Stimulated activated CD4-positive, alpha-beta T cell treated with anti-CD3 and anti-CD28 coated beads, Interleukin-4, amount 100 ng/mL, for 4 hours (primary cell): Measurements from ENCODE around the gene NEK6.

Source experiments
- DNase-seq, 2 experiments: peaks; one replicate each; pipeline ENCODE4 v3.0.0-alpha.2; 2020

Gene NEK6

GRCh38 chr9:124262649-124262972 lies 4.9 kb downstream of the NEK6 start:
- no peak for DNase-seq

DNA sequence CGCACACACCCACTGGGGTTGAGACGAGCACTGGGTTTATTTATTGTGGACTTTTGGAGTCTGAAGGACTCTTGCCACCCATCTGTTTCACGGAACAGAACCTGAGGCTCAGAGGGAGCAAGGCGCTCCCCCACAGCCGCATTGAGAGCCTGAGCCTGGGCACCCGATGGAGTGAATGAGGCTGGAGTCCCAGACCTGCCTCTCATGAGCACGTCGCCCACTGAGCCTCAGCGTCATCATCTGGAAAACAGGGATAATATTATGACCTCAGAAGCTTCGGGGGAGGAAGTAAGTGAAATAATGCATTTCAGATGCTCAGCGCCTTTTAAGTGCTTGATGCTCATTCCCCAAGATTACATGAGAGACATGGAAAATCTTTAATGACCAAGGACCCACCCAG lies 5.5 kb downstream of the NEK6 start:
- no peak for DNase-seq

DNA sequence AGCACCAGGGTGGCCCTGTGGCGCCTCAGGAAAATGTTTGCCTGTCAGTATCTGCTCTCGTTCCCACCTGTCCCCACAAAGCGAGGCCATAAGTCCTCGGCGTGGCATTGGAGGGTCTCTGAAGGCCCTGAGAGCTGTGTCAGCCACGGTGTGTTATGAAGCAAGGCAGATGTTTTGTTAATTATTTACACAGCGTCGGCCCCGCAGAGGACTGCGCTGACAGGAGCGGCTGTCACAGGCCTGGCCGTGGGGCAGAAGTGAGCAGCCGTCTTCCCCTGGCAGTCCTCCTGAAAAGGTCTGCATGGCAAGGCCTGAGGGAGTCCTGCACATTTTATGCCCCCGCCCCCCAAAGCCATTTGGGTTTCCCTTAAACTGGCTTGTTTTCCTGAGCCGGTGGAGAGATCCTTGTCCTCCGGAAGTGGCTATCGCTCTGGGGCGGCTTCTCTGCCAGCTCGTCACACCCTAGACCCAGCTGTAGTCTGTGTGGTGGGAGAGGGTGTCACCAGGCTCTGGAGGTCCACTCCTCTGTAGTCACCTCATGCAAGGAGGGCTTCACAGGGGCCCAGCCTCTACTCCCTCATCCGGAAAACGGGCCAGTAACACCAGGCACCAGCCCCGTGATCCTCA lies 6.2 kb downstream of the NEK6 start:
- DNase-seq, result no peak

GRCh38 chr9:124264823-124265233 lies 7.1 kb downstream of the NEK6 start:
- no peak for DNase-seq

GRCh38 chr9:124265551-124265950 lies 7.8 kb downstream of the NEK6 start:
- no peak for DNase-seq

DNA sequence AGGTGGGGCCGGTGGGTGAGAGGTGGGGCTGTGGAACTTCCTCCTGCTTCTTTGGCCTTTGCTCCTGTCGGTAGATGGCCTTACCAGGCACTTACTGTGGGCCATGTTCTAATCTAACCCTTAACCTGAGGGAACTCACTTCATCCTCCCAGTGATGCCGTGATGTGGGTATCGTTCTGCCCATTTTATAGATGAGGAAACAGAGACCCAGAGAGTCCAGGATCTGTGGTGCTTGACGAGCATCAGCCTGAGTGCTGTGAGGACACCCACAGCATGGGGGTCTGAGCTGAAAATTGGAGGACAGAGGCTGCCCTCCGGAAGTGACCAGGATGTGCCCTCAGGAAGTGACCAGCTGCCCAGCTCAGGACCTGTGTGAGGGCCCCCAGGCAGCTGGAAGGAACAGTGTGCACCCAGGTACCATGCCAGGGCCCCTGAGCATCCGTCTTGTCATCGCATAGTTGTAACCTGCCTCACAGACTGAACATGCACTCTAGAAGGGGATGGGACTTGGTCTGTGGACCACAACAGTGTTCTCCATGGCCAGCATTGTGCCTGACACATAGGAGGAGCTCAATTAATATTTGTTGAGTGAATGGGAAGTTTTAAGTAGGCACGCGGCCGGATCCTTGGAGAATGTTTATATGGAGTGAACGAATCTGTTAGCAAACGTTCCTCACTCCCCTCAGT lies 8.5 kb downstream of the NEK6 start:
- DNase-seq, result no peak

DNA sequence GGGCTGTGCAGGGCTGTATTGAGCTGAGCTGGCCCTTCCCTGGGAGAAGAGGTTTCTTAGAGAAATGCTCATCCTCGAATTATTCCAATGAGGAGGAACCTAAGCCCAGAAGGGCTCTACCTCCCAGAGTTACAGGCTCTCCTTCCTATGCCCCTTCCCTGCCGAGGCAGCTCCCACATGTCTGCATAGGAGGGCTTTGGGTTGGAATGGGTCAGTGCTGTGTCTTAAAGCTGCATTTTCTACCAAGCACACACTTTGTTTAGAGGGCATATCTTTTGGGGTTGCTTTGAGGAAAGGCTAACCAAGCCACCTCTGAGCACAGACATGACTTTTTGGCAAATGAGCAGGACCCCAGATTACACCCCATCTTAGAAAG lies 9.1 kb downstream of the NEK6 start:
- no peak for DNase-seq

GRCh38 chr9:124267271-124267807 lies 9.6 kb downstream of the NEK6 start:
- DNase-seq, result no peak

DNA sequence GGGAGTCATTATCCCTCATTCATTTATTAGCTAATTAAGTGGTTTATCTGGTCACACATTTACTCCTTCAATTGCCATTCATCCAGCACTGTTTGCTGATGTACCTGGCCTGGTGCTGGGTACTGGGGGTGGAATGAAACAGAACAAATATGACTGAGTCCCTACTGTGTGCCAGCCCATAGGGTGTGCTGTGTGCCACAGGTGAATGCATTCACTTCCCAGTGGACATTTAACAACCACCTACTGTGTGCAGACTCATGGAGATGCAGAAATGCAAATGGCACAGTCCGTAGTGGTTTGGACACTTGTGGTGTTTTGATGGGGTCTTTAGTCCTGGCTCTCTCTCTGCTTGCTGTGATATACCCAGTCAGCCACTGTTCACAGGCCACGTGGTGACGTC lies 10.5 kb downstream of the NEK6 start:
- DNase-seq, result no peak

GRCh38 chr9:124268661-124269060 lies 10.9 kb downstream of the NEK6 start:
- DNase-seq, result no peak

DNA sequence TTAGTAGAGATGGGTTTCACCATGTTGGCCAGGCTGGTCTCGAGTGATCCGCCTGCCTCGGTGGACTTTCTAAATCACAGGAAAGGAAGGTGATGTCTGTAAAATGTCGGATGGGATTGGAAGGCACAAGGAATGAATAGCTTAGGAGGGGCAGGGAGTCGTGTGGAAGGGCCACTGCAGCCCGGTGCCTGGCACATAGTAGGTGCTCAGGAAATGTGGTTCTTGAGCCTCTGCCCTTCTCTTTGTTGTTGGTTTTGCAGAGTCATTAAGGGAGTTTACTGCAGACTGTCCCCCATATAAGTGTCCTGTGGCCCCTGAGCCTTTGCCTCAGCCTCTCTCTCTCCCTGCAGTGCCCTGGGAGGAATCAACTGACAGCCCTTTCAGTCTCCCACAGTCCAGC lies 11.8 kb downstream of the NEK6 start:
- no peak for DNase-seq

DNA sequence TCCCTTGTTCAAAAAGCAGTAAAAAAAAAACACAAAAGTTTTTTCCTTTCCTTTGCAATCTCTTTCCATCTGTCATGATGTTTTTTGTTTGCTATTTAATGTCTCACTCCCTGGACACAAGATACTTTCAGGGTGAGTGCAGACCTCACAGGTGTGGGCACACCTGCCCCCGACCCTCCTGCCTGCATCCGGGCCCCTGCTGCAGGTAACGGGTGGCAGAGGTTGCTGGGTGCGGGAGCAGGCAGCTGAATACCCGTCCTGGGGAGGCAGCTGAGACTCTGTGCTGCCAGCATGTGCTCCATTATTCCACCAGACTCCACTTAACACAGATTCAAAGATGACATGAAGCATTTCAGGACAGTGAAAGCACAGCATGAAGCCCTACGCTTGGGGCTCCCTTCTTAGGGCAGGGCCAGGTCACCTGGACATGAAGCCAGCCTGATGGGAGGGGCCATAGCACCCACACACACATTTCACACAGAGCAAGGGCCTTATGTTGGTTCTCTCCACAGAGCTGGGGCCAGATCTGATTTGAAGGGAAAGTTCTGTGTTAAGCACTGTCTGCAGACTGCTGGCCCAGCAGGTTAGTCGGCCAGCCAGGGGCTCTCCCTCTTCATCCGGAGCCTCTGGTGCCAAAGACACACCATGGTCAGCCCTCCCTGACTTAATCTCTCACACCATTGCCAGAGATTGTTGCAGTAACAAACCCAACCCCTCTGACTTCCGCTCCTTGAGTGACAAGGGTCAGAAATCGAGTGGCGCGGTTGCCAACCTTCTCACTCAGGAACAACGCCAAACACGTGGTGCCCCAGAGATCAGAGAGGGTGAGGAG lies 13.0 kb downstream of the NEK6 start:
- no peak for DNase-seq

DNA sequence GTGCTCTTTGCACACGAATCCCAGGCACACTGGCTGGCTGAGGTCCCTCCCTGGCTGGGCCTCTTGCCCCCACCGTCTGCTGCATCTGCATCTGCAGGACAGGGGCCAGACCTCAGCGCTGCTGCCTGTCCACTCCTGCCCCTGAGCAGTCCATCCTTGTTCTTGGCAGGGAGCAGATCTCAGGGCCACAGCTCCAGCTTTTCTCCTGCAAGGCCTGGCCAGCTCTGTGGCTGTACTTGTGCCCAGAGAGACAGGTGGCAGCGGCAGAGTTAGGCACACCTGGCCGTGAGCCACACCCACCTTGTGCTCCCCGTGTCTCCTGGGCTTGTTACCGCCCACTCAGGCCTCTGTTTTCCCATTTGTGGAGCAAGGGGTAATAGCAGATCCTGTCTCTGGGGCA lies 13.9 kb downstream of the NEK6 start:
- no peak for DNase-seq

- no peak for DNase-seq
Observed at GRCh38 chr9:124272118-124272517, 14.4 kb downstream of the NEK6 start.

DNA sequence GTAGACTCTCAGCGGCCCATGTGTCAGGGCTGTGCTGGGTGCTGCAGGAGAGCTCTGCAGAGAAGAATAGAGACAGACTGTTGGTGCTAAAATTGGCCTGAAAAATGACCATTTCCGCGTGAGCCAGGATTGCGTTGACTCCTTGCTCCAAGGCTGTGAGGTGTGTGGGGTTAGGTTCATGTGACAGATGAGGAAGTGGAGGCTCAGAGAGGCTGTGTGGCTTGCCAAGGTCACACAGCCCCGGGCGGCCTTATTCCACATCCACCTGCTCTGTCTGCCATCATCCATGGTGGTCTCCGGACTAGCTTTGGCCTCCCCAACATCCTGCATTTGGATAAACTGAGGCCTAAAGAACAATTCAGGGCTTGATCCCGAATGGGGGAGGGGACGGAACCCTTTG lies 15.2 kb downstream of the NEK6 start:
- no peak for DNase-seq

- no peak for DNase-seq
Observed at GRCh38 chr9:124273427-124274160, 15.8 kb downstream of the NEK6 start.

- DNase-seq, result no peak
Observed at GRCh38 chr9:124274226-124274625, 16.5 kb downstream of the NEK6 start.

DNA sequence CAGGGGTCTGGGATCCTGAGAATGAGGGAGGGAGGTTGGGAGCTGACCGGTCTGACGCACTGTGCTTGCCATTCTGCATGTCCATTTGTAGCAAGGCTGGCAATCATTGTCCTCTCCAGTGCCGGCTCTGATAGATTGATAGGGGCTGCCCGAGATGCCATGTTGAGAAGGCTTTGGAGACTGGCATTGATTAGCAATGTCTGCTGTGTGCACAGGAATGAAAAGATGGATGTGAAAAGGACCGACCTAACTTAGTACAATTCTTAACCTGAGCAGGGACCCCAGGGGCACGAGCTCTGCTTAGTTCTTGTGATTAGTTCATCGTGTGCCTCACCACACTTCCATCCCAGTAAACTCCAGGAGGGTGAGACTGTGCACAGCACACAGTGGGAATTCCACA lies 17.0 kb downstream of the NEK6 start:
- DNase-seq, result no peak

GRCh38 chr9:124277420-124277819 lies 19.7 kb downstream of the NEK6 start:
- no peak for DNase-seq

DNA sequence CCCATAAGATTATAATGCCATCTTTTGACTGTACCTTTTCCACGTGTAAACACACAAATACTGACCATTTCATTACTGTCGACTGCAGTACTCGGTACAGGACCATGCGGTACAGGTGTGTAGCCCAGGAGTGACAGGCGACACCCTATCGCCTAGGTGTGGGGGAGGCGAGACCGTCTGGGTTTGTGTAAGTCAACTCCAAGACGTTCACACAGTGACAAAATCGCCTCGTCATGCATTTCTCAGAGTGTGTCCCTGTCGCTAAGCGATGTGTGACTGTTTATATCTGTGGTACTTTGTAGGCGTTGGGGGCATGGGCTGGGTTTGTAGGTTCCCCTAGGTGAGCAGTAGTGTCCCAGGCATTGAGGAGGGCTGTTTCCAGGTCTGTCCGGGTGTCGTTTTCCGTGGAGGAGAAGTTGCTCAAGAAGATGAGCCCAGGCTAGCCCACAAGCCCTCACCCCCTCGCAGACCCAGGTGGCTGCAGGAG lies 20.3 kb downstream of the NEK6 start:
- no peak for DNase-seq

- no peak for DNase-seq
Observed at GRCh38 chr9:124279531-124280175, 21.9 kb downstream of the NEK6 start.

- DNase-seq, result no peak
Observed at GRCh38 chr9:124280176-124280691, 22.5 kb downstream of the NEK6 start.
